AG04450 (cell line): Measurements from ENCODE around the gene FAM25A. TPM values are rescaled to one million over a fixed set of nuclear protein-coding genes. Genes with fewer than 3 reads are reported as not detected.
A peak's percentile ranks its signal among the peaks of the same experiment; 100 is the strongest.
"Not testable (repeated sequence)": the region's sequence is repeated elsewhere in the genome, so short reads cannot be mapped to it uniquely, and the experiment has no call there.

ENCODE experiments used
- CTCF ChIA-PET: fragments of 300-600, 350-600 bp; formaldehyde crosslinking; extraction: SDS; loops from one replicate; lab custom pipeline; 2022; ENCODE audit warnings: antibody characterized with exemption, inconsistent platforms; lab: Charles Lee
- POLR2A ChIA-PET: fragments of 350-600 bp; formaldehyde crosslinking; extraction: SDS; loops from one replicate; lab custom pipeline; 2021; ENCODE audit warnings: antibody characterized with exemption, inconsistent platforms; lab: Yijun Ruan, JAX
- DNase-seq: peaks from one replicate; pipeline ENCODE4 v3.0.0-alpha.2; 2011; ENCODE audit warnings: low read depth, low spot score
- H3K27ac ChIP-seq: one replicate; pipeline ENCODE4 v1.5.1; 2012; ENCODE audit warnings: low read depth, low read length, control low read depth
- H3K27me3 ChIP-seq: one replicate; pipeline ENCODE4 v1.6.0; 2012; ENCODE audit warnings: low read length; ENCODE audit not compliant: control insufficient read depth, insufficient read depth
- H3K4me3 ChIP-seq: 2 replicates; pipeline ENCODE4 v1.5.1; 2011; ENCODE audit warnings: mild to moderate bottlenecking, low read depth, low read length, control low read depth
- H3K9me3 ChIP-seq: 2 replicates; pipeline ENCODE4 v1.5.1; 2012; ENCODE audit warnings: low read length; ENCODE audit not compliant: control insufficient read depth, insufficient read depth
- CTCF ChIP-seq: IDR thresholded peaks from 2 replicates; pipeline ENCODE4 v1.5.1; 2011; ENCODE audit warnings: low read depth, low read length, control low read depth, inconsistent platforms
- polyA minus RNA-seq: library from RNA; depleted of rRNA, polyadenylated mRNA; stranded (reverse); fragments of >200 nt; gene quantifications from 2 replicates; pipeline ENCODE4 v1.2.3, GENCODE V29; 2011; rRNA and poly(A)+ RNA removed
- polyA plus RNA-seq: library from polyadenylated mRNA; depleted of rRNA; stranded (reverse); fragments of >200 nt; gene quantifications from 2 replicates; pipeline ENCODE4 v1.2.3, GENCODE V29; 2011; rRNA removed

The FAM25A gene
- polyA plus RNA-seq = not detected in 2 replicates
- polyA minus RNA-seq = not detected in 2 replicates

- CTCF ChIA-PET, H3K27ac ChIP-seq, POLR2A ChIA-PET, H3K9me3 ChIP-seq, H3K4me3 ChIP-seq, DNase-seq, H3K27me3 ChIP-seq: not testable (repeated sequence)
These were observed at the start of gene FAM25A for GRCh38 chr10:87020056-87020455. FAM25A (plus strand) TSS chr10:87020294; CDS start chr10:87020325, 31 bp downstream.

- Histone ChIP-seq H3K9me3 (no peaks in the 10 kb centered on the region; the same call in 1 of the 2 replicates), H3K27ac (peak overlapping the region; percentile 97), H3K27me3 (no peaks in the 10 kb centered on the region), H3K4me3 (peak overlapping the region; percentile 70)
- no peak for TF ChIP-seq CTCF
- ChIA-PET CTCF (interaction anchor here (0.6 kb wide), 1 partner anchor 178 kb away, joined by 4 read pairs; no protein-coding TSS in a partner anchor), POLR2A (interaction anchor here (0.6 to 1.3 kb wide), 12 partner anchors 12 to 283 kb away, joined by 3 to 6 read pairs (median 3); partner anchors contain the start of genes GLUD1, SHLD2 and SNCG)
- DNase-seq = no peak
These were observed 49.2 kb upstream of the FAM25A start for GRCh38 chr10:86970982-86971231.

- TF ChIP-seq CTCF = no peak
- H3K9me3 ChIP-seq = no peaks in the 10 kb centered on the region; the same call in 1 of the 2 replicates
- DNase-seq = peak; percentile 72
- ChIA-PET CTCF (no interaction called here), POLR2A (interaction anchor here (0.6 to 1.3 kb wide), 11 partner anchors 12 to 124 kb away, joined by 3 to 6 read pairs (median 3); partner anchors contain the start of genes GLUD1, SHLD2 and SNCG)
- H3K27ac ChIP-seq = peak overlapping the region; percentile 97
- H3K4me3 ChIP-seq = peak overlapping the region; percentile 70
- H3K27me3 ChIP-seq = no peaks in the 10 kb centered on the region
These were observed 48.7 kb upstream of the FAM25A start for GRCh38 chr10:86971232-86971991.

- TF ChIP-seq CTCF = no peak
- POLR2A ChIA-PET = no interaction called here
These were observed 47.3 kb upstream of the FAM25A start for GRCh38 chr10:86972613-86973380.

GRCh38 chr10:86974484-86974883 is 45.6 kb upstream of the FAM25A start:
- H3K27me3 ChIP-seq = no peaks in the 10 kb centered on the region
- H3K9me3 ChIP-seq = no peaks in the 10 kb centered on the region; the same call in 1 of the 2 replicates
- no peak for TF ChIP-seq CTCF
- no peak for DNase-seq
- no peak overlapping the region for H3K27ac ChIP-seq
- H3K4me3 ChIP-seq = no peak overlapping the region
- ChIA-PET POLR2A (no interaction called here), CTCF (interaction anchor here (0.8 kb wide), 1 partner anchor 123 kb away, joined by 3 read pairs; no protein-coding TSS in a partner anchor)

More at GRCh38 chr10:86972613-86973380, 47.3 kb upstream of the FAM25A start:
- DNase-seq = no peak
- no peak overlapping the region for H3K27ac ChIP-seq
- H3K4me3 ChIP-seq = no peak overlapping the region
- no peaks in the 10 kb centered on the region; the same call in 1 of the 2 replicates for H3K9me3 ChIP-seq
- H3K27me3 ChIP-seq = no peaks in the 10 kb centered on the region
- CTCF ChIA-PET = no interaction called here
